ENCODE results near the gene KRT6B.

DNA sequence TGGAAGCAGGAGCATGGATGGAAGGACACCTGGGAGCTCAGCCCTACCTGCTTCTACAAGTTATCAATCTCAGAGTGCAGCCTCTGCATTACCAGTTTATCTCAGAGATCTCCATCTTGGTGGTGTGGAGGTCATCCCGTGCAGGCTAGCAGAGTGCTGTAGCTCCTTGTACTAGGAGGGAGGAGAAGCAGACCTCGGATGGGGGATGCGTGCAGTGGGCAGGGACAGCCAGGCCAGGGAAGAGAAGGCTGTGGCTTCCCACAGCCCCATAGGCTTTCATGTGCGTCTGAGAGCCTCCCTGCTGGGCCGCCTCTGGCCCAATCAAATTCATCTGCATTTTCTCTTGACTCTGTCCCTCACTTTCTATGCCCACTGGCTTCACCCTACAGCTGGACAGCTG lies 37.0 kb downstream of the KRT6B start:
- TF ChIP-seq, protein P1, sequence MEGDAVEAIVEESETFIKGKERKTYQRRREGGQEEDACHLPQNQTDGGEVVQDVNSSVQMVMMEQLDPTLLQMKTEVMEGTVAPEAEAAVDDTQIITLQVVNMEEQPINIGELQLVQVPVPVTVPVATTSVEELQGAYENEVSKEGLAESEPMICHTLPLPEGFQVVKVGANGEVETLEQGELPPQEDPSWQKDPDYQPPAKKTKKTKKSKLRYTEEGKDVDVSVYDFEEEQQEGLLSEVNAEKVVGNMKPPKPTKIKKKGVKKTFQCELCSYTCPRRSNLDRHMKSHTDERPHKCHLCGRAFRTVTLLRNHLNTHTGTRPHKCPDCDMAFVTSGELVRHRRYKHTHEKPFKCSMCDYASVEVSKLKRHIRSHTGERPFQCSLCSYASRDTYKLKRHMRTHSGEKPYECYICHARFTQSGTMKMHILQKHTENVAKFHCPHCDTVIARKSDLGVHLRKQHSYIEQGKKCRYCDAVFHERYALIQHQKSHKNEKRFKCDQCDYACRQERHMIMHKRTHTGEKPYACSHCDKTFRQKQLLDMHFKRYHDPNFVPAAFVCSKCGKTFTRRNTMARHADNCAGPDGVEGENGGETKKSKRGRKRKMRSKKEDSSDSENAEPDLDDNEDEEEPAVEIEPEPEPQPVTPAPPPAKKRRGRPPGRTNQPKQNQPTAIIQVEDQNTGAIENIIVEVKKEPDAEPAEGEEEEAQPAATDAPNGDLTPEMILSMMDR (IDR thresholded peaks at IDR 0.05; ENCODE audit: poor library complexity, severe bottlenecking): no peak
- TF ChIP-seq RAD21 (conservative IDR thresholded peaks at IDR 0.05) (no peak), EP300 (conservative IDR thresholded peaks at IDR 0.05; ENCODE audit: poor library complexity, severe bottlenecking) (no peak), SMC3 (conservative IDR thresholded peaks at IDR 0.05; ENCODE audit: poor library complexity) (no peak), TAF1 (IDR thresholded peaks at IDR 0.05; ENCODE audit: low read depth) (no peak), POLR2AphosphoS5 (IDR thresholded peaks at IDR 0.05) (no peak), EZH2 (IDR thresholded peaks at IDR 0.05; ENCODE audit: borderline replicate concordance, insufficient read depth, low read length, poor library complexity, severe bottlenecking) (no peak), MXI1 (conservative IDR thresholded peaks at IDR 0.05; ENCODE audit: poor library complexity, severe bottlenecking) (no peak)
- TF ChIP-seq, protein P2, sequence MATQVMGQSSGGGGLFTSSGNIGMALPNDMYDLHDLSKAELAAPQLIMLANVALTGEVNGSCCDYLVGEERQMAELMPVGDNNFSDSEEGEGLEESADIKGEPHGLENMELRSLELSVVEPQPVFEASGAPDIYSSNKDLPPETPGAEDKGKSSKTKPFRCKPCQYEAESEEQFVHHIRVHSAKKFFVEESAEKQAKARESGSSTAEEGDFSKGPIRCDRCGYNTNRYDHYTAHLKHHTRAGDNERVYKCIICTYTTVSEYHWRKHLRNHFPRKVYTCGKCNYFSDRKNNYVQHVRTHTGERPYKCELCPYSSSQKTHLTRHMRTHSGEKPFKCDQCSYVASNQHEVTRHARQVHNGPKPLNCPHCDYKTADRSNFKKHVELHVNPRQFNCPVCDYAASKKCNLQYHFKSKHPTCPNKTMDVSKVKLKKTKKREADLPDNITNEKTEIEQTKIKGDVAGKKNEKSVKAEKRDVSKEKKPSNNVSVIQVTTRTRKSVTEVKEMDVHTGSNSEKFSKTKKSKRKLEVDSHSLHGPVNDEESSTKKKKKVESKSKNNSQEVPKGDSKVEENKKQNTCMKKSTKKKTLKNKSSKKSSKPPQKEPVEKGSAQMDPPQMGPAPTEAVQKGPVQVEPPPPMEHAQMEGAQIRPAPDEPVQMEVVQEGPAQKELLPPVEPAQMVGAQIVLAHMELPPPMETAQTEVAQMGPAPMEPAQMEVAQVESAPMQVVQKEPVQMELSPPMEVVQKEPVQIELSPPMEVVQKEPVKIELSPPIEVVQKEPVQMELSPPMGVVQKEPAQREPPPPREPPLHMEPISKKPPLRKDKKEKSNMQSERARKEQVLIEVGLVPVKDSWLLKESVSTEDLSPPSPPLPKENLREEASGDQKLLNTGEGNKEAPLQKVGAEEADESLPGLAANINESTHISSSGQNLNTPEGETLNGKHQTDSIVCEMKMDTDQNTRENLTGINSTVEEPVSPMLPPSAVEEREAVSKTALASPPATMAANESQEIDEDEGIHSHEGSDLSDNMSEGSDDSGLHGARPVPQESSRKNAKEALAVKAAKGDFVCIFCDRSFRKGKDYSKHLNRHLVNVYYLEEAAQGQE (IDR thresholded peaks at IDR 0.05; ENCODE audit: borderline replicate concordance): no peak
